ENCODE results near the gene MTX3.

Gene MTX3

DNA sequence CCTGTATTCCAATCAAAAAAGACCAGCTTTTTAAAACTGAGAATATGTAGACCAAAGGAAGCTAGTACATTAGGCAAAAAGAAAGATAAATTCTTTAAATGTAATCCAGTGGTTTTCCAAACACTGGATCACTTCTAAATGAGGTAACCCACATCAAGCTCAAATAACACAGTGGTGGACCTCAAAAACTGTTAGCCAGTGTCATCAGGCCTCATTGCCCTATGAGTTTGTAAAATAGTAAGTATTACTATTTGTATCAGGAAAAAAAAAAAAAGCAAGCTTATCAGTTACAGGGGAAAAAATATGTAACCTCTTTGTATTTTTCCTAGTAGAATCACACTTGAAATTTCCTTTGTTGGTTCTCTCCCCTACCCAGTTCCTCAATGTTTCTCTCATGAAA, 6.7 kb downstream of the MTX3 start:
- no peak for DNase-seq (ENCODE audit: low read depth in 2 of 2, low spot score in 1 of 2)

GRCh38 chr5:79983618-79984017, 7.4 kb downstream of the MTX3 start:
- no peak for DNase-seq (ENCODE audit: low read depth in 2 of 2, low spot score in 1 of 2)

DNA sequence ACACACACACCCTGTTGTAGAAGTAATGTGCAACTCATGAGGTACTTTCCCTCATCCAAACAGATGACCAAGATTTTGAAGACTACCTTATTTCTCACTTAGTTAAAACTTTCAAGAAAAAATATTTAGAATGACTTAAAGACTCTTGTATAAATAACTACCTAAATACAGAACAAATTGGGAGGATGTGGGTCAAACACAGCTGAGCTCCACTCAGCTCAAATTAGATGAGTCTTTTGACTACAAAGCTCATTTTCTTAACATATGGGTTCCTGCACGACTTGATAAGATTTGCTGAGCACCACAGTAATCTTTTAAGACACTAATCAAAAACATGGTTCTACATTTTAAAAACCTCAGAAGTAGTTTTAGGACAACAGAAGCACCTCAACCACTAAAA, 8.9 kb downstream of the MTX3 start:
- DNase-seq (ENCODE audit: low read depth in 2 of 2, low spot score in 1 of 2): no peak

DNA sequence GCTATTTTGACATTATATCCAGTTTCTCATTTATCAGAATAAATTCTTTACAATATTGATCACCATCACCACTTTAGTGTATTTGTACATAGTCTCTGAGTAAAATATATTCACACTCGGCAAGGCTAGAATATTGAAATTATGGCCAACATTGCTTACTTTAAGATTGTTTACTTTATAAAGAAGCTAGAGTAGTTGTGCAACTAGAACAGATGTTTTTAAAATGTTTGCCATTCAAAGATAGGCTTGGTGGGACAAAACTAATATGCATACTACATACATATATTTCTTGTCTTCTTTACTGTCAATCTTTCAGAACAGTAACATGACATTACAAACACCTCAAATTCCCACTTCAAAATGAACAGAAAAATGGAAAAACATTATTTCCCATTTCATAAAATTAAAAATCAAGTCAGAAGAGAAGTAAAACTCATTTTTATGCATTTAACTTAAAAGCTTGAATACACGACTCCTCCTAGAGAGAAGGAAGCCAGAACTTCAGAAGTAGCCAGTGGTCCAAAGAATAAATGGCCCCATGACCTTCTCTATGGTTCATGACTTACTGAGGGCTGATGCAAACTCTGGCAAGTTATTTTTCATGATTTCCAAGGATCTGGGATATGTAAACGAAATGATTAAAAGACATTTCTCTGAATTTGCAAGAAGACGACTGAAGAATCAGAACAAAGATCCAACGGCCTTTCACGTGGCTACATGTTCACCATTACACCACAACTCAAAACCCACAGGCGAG, 14.1 kb downstream of the MTX3 start:
- DNase-seq (ENCODE audit: low read depth in 2 of 2, low spot score in 1 of 2): no peak

DNA sequence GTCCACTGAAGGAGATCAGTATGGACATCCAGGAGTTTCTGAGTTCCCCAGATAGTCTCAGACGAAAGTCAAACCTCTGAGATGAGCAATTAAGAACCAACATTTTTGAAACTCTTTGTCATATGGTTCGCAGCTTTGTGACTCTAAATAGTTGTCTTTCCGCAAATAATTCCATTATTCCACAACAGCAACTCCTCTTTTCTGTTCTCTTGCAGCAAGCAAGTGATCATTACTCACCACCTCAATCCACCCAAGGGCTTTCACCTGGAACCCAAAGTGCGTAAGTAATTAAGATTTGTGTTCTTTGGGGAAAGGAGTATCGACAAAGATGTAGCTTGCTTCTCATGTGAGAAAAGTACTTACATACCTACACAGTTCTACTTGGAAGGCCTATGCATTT, 15.6 kb downstream of the MTX3 start:
- DNase-seq (ENCODE audit: low read depth in 2 of 2, low spot score in 1 of 2): no peak

- no peak for DNase-seq (ENCODE audit: low read depth in 2 of 2, low spot score in 1 of 2)
These were observed 16.2 kb downstream of the MTX3 start for GRCh38 chr5:79974886-79975285.

GRCh38 chr5:79973996-79974395, 17.1 kb downstream of the MTX3 start:
- no peak for DNase-seq (ENCODE audit: low read depth in 2 of 2, low spot score in 1 of 2)

DNA sequence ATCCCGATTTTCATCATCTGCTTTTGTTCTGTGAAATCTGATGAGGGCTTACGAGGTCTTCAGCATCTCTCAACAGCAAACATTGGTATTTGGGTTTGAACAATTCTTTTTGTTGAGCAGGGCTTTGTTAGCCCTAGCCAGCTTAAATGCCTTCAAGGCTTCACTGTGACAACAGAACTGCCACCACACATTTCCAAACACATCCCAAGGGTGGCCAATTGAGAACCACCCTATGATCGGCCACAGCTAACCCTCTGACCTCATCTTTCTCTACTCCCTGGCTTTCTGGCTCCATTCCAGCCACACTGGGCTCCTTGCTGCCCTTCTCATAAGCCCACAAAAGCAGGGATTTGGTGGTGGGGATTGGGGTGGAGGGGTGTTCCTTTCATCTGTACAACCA, 17.6 kb downstream of the MTX3 start:
- no peak for DNase-seq (ENCODE audit: low read depth in 2 of 2, low spot score in 1 of 2)

DNA sequence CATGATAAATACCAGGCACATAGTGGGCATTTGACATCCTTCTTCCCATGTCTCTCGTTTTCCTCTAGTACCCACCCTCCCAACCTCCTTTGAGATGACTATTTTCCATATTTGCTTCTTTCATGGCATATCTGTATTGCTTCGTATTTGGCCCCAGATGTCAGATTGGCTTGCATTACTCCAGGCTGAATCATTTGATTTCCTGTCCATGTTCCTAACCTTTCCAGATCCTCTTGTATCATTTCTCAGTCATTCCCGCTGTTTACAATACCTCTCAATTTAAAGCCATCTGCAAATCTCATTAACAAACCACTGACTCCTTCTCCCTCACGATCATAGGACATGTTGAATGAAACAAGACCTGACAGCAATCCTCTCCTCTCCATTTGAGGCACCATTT, 19.9 kb downstream of the MTX3 start:
- no peak for DNase-seq (ENCODE audit: low read depth in 2 of 2, low spot score in 1 of 2)

GRCh38 chr5:79966448-79966847, 24.6 kb downstream of the MTX3 start:
- no peak for DNase-seq (ENCODE audit: low read depth in 2 of 2, low spot score in 1 of 2)

DNA sequence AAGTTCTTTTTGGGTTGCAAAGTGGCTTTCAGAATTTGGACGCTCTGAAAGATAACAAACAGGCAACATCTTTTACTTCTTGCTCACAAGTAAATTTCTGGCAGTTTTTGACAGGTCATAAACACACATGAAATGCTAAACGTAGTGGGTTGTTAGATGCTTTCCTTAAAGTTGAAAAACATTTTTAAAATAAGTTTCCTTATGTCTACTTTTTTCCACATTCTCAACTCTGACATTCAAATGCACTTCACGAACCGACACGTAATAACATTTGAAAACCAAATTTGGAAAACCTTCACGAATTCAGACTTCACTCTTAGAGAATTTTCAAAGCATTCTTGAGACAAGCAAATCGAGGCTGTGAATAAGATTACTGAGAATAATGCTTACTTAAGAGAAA, 26.9 kb downstream of the MTX3 start:
- no peak for DNase-seq (ENCODE audit: low read depth in 2 of 2, low spot score in 1 of 2)

DNA sequence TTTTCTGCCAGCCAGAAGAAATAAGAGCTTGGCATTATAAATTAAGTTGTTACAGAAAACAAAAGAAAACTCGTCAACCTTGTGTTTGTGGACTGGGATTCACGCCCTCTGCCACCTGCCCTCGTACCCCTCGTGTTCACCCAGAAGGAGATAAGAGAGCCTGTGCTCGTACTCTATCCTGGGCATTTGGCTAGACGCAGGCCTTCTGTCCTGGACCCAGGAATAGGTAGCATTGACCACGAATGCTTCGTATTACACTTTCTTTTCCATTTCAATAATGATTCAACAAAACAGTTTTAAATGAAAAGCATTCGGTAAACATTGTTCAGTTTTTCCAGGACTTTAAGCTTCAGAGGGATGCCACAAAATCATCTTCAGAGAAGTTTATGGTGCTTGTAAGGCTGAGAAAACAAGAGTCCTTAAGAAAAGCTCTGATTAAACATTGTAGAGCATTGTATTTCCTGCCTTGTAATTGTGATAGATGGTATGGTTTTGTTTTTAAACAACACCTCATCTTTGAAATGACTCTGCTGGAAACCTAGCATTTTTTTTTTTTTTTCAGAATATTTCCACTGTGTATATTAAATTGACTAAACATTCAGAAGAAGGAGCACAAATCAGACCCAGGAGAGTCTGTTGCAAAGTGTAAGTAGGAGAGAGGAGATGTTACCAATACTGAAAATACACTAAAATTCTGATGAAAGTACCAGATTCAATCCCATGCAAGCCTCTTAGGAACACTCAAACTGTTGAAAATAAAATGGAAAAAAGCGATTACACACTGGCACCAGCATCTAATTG, 27.6 kb downstream of the MTX3 start:
- no peak for DNase-seq (ENCODE audit: low read depth in 2 of 2, low spot score in 1 of 2)

GRCh38 chr5:79962575-79963222, 28.4 kb downstream of the MTX3 start:
- DNase-seq (ENCODE audit: low read depth in 2 of 2, low spot score in 1 of 2): no peak

GRCh38 chr5:79961716-79962574, 29.1 kb downstream of the MTX3 start:
- no peak for DNase-seq (ENCODE audit: low read depth in 2 of 2, low spot score in 1 of 2)

- no peak for DNase-seq (ENCODE audit: low read depth in 2 of 2, low spot score in 1 of 2)
These were observed 31.7 kb downstream of the MTX3 start for GRCh38 chr5:79959407-79959806.

DNA sequence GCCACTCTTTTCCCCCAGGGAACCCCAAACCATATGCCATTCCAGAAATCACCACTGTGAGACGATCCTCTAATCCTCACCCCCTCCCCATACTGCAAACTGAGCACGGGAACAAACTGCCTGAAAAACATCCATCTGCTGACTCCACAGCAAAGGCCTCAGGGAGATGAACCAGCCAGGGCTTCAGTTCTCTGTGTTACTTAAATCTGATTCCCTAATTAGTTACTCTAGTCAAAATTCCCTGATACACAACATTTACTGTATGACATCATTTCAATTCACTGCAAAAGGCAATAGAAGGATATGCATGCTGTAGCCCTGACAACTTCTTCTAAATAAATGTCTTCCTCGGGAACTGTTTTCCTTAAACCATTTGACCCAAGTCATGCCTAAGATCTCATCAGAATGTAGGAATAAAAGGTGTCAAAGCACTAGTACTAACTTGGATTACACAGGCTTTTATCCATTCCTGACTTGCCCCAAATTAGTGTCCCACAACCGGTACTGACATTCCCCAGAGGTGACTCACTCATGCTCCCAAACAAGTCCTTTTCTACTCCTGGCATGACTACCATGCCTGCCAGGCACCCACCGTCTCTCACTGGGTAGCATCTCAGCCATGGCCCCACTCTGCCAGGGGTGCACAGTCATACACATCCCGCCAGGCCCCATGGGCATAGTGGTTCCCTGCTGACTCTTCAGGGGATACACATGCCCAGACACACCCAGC, 35.0 kb downstream of the MTX3 start:
- DNase-seq (ENCODE audit: low read depth in 2 of 2, low spot score in 1 of 2): no peak

- no peak for DNase-seq (ENCODE audit: low read depth in 2 of 2, low spot score in 1 of 2)
These were observed 35.6 kb downstream of the MTX3 start for GRCh38 chr5:79955356-79955895.

DNA sequence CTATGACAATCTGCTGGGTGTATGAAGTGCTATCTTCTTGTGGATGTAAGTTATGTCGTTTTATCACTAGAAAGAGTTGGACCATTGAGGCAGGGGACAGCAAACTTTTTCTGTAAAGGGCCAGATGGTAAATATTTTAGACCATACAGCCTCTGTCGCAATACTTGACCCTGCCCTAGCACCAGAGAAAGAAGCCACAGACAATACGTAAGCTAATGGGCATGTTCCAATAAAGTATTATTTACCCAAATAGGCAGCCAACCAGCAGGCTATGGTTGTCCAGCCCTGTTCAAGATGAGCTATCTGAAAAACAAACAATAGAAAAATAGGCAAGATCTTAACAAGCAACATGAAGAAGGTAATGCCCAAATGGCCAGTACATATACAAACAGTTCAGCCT, 36.4 kb downstream of the MTX3 start:
- no peak for DNase-seq (ENCODE audit: low read depth in 2 of 2, low spot score in 1 of 2)

DNA sequence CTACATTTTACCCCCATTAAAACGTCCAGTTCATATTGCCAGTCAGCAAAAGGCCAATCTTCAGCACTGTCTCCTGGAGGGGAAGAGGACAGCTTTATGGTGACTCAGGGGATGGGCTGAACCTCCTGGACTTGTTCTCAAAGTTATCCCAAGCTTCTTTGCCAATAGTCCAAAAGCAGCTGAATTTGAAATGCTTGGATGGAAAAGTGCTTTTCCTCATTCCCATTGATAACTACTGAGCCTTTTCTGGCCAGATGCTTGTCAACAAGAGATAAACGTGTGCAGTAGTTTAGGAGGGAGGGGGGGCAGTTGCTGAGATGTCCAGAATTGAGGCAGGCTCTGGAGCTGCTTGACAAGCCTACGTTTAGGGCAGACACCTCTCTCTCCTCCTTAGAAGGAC, 43.5 kb downstream of the MTX3 start:
- DNase-seq (ENCODE audit: low read depth in 2 of 2, low spot score in 1 of 2): no peak

DNA sequence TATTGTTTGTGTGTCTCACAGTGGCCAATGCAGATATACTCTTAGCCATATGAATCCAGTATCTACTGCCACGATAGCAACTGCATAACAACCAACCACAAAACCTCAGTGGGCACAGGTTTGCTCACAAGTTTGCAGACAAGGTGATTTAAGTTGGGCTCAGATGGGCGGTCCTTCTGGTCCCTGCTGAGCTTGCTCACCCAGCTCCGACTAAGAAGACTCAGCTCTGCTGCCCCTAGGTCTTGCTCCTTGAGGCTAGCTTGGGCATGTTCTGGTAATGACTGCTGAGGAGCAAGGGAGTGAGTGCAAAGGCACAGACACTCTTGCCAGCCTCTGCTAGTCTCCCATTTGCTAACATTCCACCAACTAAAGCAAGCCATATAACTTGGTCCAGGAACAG, 52.6 kb downstream of the MTX3 start:
- DNase-seq (ENCODE audit: low read depth in 2 of 2, low spot score in 1 of 2): no peak
